GM20000 (cell line): ENCODE results near the gene OTOR.
A peak's percentile ranks its signal among the peaks of the same experiment; 100 is the strongest.

Experiments used
- DNase-seq: peaks from one replicate; pipeline ENCODE4 v3.0.0; 2012; ENCODE audit warnings: low spot score
- CTCF ChIP-seq: IDR thresholded peaks from 2 replicates; pipeline ENCODE4 v1.5.1; 2012; ENCODE audit warnings: mild to moderate bottlenecking, control low read depth; ENCODE audit errors: extremely low read depth, missing control alignments

OTOR gene

GRCh38 chr20:16747291-16747811, 807 bp upstream of the OTOR start:
- DNase-seq: no peak
- TF ChIP-seq CTCF: no peak

GRCh38 chr20:16749573-16749972, 1.4 kb downstream of the OTOR start:
- DNase-seq: no peak
- no peak for TF ChIP-seq CTCF

- peak; percentile 14 for DNase-seq
- TF ChIP-seq CTCF: no peak
Measured at GRCh38 chr20:16752082-16752481, 3.9 kb downstream of the OTOR start.

DNA sequence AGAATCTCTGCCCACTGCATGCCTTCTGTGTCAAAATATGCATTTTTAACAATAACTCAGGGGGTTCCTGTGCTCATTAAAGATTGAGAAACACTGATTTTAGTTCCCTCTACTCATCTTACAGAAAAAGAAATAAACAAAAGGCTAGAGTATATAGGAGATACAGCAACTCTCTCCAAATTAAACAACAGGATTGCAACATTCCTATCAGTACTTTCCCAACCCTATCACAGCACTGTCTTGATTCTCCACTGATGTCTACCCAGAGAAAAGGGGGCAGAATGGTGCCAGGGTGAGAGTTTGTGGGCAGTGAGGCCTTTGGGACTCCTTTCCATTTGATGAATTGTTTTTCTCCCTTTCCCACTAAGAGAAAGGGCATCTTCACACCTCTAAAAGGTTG, 4.7 kb downstream of the OTOR start:
- no peak for TF ChIP-seq CTCF
- no peak for DNase-seq

GRCh38 chr20:16758454-16759180, 10.5 kb downstream of the OTOR start:
- no peak for TF ChIP-seq CTCF
- no peak for DNase-seq

DNA sequence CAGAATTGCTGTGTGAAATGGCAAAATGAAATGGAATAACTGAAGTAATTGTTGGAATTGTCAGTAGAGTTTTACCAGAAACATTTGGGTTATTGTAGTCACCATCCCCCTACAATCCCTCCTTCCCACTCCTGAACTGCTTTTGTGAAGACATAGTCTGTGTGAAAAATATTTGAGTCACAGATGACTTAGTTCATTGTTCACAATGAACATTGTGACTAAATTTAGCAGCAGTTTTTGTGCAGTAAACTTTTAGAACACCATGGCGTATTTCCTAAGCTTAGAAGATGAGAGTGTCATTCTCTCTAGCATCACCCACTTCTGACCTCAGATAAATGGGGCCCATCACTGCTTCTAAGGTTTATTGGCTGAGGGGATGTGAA, 11.0 kb downstream of the OTOR start:
- no peak for DNase-seq
- TF ChIP-seq CTCF: no peak

GRCh38 chr20:16760431-16761304, 12.5 kb downstream of the OTOR start:
- DNase-seq: no peak
- TF ChIP-seq CTCF: no peak
